ENCODE results near the gene ZC3H13.

ZC3H13 gene

GRCh38 chr13:46082324-46082723 lies 29.8 kb upstream of the ZC3H13 start:
- DNase-seq (ENCODE audit: low read depth) = no peak
- TF ChIP-seq, protein P1, sequence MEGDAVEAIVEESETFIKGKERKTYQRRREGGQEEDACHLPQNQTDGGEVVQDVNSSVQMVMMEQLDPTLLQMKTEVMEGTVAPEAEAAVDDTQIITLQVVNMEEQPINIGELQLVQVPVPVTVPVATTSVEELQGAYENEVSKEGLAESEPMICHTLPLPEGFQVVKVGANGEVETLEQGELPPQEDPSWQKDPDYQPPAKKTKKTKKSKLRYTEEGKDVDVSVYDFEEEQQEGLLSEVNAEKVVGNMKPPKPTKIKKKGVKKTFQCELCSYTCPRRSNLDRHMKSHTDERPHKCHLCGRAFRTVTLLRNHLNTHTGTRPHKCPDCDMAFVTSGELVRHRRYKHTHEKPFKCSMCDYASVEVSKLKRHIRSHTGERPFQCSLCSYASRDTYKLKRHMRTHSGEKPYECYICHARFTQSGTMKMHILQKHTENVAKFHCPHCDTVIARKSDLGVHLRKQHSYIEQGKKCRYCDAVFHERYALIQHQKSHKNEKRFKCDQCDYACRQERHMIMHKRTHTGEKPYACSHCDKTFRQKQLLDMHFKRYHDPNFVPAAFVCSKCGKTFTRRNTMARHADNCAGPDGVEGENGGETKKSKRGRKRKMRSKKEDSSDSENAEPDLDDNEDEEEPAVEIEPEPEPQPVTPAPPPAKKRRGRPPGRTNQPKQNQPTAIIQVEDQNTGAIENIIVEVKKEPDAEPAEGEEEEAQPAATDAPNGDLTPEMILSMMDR (IDR thresholded peaks at IDR 0.05; ENCODE audit: insufficient read depth, low read depth, low read length, missing control alignments) = no peak
- no peak overlapping the region for H3K4me3 ChIP-seq (ENCODE audit: low read depth, low read length)

GRCh38 chr13:46079770-46080169 lies 27.2 kb upstream of the ZC3H13 start:
- DNase-seq (ENCODE audit: low read depth) = no peak
- TF ChIP-seq, protein P1 (IDR thresholded peaks at IDR 0.05; ENCODE audit: insufficient read depth, low read depth, low read length, missing control alignments) = no peak
- no peak overlapping the region for H3K4me3 ChIP-seq (ENCODE audit: low read depth, low read length)

DNA sequence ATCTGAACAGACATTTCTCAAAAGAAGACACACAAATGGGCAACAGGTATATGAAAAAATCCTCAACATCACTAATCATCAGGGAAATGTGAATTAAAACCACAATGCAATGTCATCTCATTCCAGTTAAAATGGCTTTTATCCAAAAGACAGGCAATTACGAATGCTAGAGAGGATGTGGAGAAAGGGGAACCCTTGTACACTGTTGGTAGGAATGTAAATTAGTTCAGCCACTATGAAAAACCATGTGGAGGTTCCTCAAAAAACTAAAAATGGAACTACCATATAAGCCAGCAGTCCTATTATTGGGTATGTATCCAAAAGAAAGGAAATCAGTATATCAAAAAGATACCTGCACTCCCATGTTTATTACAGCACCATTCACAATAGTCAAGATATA lies 24.7 kb upstream of the ZC3H13 start:
- DNase-seq (ENCODE audit: low read depth) = no peak
- no peak overlapping the region for H3K4me3 ChIP-seq (ENCODE audit: low read depth, low read length)
- TF ChIP-seq, protein P1 (IDR thresholded peaks at IDR 0.05; ENCODE audit: insufficient read depth, low read depth, low read length, missing control alignments) = no peak

DNA sequence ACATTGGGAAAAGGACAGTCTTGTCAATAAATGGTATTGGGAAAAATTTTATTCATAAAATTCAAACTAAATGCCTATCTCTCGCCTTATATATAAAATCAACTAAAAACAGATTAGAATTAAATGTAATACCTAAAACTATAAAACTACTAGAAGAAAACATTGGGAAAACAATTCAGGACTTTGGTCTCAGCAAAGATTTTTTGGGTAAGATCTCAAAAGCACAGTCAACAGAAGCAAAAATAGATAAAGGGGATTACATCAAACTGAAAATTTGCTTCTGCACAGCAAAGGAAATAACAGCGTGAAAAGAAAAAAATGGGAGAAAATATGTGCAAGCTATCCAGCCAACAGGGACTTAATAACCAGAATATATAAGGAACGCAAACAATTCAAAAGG lies 24.3 kb upstream of the ZC3H13 start:
- no peak for DNase-seq (ENCODE audit: low read depth)
- TF ChIP-seq, protein P1 (IDR thresholded peaks at IDR 0.05; ENCODE audit: insufficient read depth, low read depth, low read length, missing control alignments) = no peak
- H3K4me3 ChIP-seq (ENCODE audit: low read depth, low read length) = no peak overlapping the region

DNA sequence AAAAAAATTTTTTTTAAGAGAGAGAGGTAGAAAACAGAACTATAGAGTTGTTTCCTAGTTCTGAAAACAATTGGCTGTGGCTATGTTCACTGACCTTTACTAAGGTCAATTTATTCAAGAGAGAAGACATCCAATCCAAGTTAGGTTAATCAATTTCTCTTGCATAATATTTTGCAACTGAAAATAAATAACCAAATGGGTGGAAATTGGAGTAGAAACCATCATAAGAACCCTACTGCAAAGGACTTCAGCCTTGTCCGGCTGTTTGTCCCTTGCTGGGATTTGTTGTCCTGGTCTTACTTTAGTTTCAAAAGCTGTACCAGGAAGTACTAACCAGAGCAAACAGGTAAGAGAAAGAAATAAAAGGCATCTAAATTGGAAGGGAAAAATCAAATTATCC lies 23.3 kb upstream of the ZC3H13 start:
- DNase-seq (ENCODE audit: low read depth) = no peak
- TF ChIP-seq, protein P1 (IDR thresholded peaks at IDR 0.05; ENCODE audit: insufficient read depth, low read depth, low read length, missing control alignments) = no peak
- H3K4me3 ChIP-seq (ENCODE audit: low read depth, low read length) = no peak overlapping the region

GRCh38 chr13:46071590-46072249 lies 19.2 kb upstream of the ZC3H13 start:
- DNase-seq (ENCODE audit: low read depth) = peak; percentile 93
- TF ChIP-seq, protein P1 (IDR thresholded peaks at IDR 0.05; ENCODE audit: insufficient read depth, low read depth, low read length, missing control alignments) = peak; percentile 49
- no peak overlapping the region; the same call in 1 of the 2 replicates for H3K4me3 ChIP-seq (ENCODE audit: low read depth, low read length)

DNA sequence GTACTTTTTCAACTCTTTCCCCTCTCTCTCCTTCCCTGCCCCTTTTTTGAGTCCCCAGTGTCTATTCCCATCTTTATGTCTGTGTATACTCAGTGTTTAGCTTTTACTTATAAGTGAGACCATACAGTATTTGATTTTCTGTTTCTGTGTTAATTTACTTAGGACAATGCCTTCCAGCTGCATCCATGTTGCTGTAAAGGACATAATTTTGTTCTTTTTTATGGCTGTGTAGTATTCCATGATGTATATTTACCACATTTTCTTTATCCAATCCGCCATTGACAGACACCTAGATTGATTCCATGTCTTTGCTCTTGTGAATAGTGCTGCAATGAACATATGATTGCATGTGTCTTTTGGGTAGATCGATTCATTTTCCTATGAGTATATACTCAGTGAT lies 10.7 kb upstream of the ZC3H13 start:
- TF ChIP-seq, protein P1 (IDR thresholded peaks at IDR 0.05; ENCODE audit: insufficient read depth, low read depth, low read length, missing control alignments) = no peak

More for the DNA sequence above, 10.7 kb upstream of the ZC3H13 start:
- DNase-seq (ENCODE audit: low read depth) = no peak
- no peak overlapping the region for H3K4me3 ChIP-seq (ENCODE audit: low read depth, low read length)
